Breast epithelium (tissue), 4 donors: ENCODE measurements around the gene INTS13. TPM values are rescaled to one million over a fixed set of nuclear protein-coding genes. Genes with fewer than 3 reads are reported as not detected.
"Not testable (repeated sequence)": the region's sequence is repeated elsewhere in the genome, so short reads cannot be mapped to it uniquely, and the experiment has no call there.

Experiments
- DNase-seq, 2 donors: peaks; one replicate each; pipeline ENCODE4 v3.0.0-alpha.2; 2019; ENCODE audit warnings: low spot score in 2 of 2
- H3K27ac ChIP-seq, 2 donors: fragments of 200-600 bp; sonication (generic) in 1 of 2; one replicate each; pipeline ENCODE4 v1.5.1; 2016 to 2019; ENCODE audit warnings: mild to moderate bottlenecking in 1 of 2
- H3K27me3 ChIP-seq, 2 donors: fragments of 200-600 bp; sonication (generic) in 1 of 2; one replicate each; pipeline versions ENCODE4 v1.5.1 to v1.6.0; 2017 to 2019; ENCODE audit warnings: control low read depth in 1 of 2, mild to moderate bottlenecking in 1 of 2
- H3K36me3 ChIP-seq: fragments of 200-600 bp; one replicate; pipeline ENCODE4 v1.5.1; 2019
- H3K4me1 ChIP-seq, 2 donors: fragments of 200-600 bp; sonication (generic); one replicate each; pipeline ENCODE4 v1.5.1; 2016 to 2019; ENCODE audit warnings: control low read depth in 1 of 2
- H3K4me3 ChIP-seq, 3 donors: fragments of 200-600 bp; sonication (generic); 1 replicate in 2 of 3; 2 replicates in 1 of 3; pipeline ENCODE4 v1.5.1; 2016 to 2019; ENCODE audit warnings: mild to moderate bottlenecking in 3 of 3, moderate library complexity in 2 of 3
- H3K9me3 ChIP-seq, 2 donors: fragments of 200-600 bp; sonication (generic) in 1 of 2; one replicate each; pipeline ENCODE4 v1.5.1; 2016 to 2019; ENCODE audit warnings: control low read depth in 1 of 2
- POLR2A ChIP-seq: fragments of 450-650 bp; IDR thresholded peaks from one replicate; pipeline ENCODE4 v1.6.1; 2016; ENCODE audit warnings: antibody characterized with exemption, mild to moderate bottlenecking, moderate library complexity
- POLR2AphosphoS5 ChIP-seq, 3 donors: sonication (generic); formaldehyde crosslinking; IDR thresholded peaks; one replicate each; pipeline ENCODE4 v1.6.1; 2017; ENCODE audit warnings: antibody characterized with exemption in 3 of 3
- intact Hi-C: fragments of 100-400 bp; cut with DNase I; formaldehyde crosslinking; loops from one replicate; pipeline ENCODE4 v1.15.1; 2023; ENCODE audit warnings: low total_unique reads
- total RNA-seq, 3 donors: library from RNA; depleted of rRNA; stranded (reverse); fragments of >200 nt; gene quantifications; one replicate each; pipeline ENCODE4 v1.1.0, GENCODE V29; 2016
- TF ChIP-seq, protein P1 (sequence below), 3 donors: fragments of 450-650 bp; IDR thresholded peaks; one replicate each; pipeline ENCODE4 v1.5.1; 2016 to 2017; ENCODE audit warnings: antibody characterized with exemption in 3 of 3, mild to moderate bottlenecking in 3 of 3, moderate library complexity in 3 of 3

The INTS13 gene
- total RNA-seq, 3 donors from 2014 or later, result 20.6 to 23.1 (median 21.9) TPM

DNA sequence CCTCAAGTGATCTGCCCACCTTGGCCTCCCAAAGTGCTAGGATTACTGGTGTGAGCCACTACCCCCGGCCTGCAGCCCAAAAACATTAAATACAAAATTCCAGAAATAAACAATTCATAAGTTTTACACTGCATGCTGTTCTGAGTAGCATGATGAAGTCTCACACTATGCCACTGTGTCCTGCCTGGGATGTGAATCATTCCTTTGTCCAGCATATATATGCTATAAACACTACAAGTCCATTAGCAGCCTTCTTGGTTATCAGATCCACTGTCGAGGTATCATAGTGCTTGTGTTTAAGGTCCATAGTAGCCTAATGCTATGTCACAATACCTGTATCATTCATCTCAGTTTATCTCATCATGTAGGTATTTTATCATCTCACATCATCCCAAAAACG lies 15.9 kb downstream of the INTS13 start:
- DNase-seq, result no peak
- H3K27ac ChIP-seq, result no peak overlapping the region
- TF ChIP-seq POLR2A, result no peak
- TF ChIP-seq, protein P1, sequence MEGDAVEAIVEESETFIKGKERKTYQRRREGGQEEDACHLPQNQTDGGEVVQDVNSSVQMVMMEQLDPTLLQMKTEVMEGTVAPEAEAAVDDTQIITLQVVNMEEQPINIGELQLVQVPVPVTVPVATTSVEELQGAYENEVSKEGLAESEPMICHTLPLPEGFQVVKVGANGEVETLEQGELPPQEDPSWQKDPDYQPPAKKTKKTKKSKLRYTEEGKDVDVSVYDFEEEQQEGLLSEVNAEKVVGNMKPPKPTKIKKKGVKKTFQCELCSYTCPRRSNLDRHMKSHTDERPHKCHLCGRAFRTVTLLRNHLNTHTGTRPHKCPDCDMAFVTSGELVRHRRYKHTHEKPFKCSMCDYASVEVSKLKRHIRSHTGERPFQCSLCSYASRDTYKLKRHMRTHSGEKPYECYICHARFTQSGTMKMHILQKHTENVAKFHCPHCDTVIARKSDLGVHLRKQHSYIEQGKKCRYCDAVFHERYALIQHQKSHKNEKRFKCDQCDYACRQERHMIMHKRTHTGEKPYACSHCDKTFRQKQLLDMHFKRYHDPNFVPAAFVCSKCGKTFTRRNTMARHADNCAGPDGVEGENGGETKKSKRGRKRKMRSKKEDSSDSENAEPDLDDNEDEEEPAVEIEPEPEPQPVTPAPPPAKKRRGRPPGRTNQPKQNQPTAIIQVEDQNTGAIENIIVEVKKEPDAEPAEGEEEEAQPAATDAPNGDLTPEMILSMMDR (IDR thresholded peaks at IDR 0.05), result no peak
- no peak for TF ChIP-seq POLR2AphosphoS5 (IDR thresholded peaks at IDR 0.05)
- H3K36me3 ChIP-seq, result peaks cover 6% of the 10 kb centered on the region
- no peaks in the 10 kb centered on the region for H3K9me3 ChIP-seq
- intact Hi-C loops, result no loop called here
- no peaks in the 10 kb centered on the region for H3K4me1 ChIP-seq
- no peak overlapping the region for H3K4me3 ChIP-seq
- H3K27me3 ChIP-seq, result no peaks in the 10 kb centered on the region

DNA sequence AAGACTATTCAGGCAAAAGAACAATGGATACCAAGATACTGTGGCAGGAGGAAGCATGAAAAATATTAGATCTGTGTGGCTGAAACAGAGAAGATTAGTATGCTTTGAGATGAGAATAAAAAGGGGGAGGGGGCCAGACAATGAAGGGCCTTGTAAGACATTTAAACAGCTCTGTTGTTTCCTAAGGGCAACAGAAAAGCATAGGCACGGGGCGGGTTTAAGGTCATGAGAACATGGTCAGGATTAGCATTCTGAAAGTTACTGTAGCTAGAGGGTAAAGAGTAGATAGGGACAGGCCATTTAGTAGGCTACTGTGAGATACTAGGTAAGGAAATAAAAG lies 18.6 kb downstream of the INTS13 start:
- no peaks in the 10 kb centered on the region for H3K27me3 ChIP-seq
- DNase-seq, result no peak
- H3K4me3 ChIP-seq, result no peak overlapping the region
- peaks cover 7% of the 10 kb centered on the region for H3K36me3 ChIP-seq
- no peaks in the 10 kb centered on the region for H3K4me1 ChIP-seq
- H3K9me3 ChIP-seq, result no peaks in the 10 kb centered on the region
- no peak overlapping the region for H3K27ac ChIP-seq
- TF ChIP-seq POLR2AphosphoS5 (IDR thresholded peaks at IDR 0.05) (no peak), POLR2A (no peak)
- TF ChIP-seq, protein P1 (IDR thresholded peaks at IDR 0.05), result no peak
- intact Hi-C loops, result no loop called here

DNA sequence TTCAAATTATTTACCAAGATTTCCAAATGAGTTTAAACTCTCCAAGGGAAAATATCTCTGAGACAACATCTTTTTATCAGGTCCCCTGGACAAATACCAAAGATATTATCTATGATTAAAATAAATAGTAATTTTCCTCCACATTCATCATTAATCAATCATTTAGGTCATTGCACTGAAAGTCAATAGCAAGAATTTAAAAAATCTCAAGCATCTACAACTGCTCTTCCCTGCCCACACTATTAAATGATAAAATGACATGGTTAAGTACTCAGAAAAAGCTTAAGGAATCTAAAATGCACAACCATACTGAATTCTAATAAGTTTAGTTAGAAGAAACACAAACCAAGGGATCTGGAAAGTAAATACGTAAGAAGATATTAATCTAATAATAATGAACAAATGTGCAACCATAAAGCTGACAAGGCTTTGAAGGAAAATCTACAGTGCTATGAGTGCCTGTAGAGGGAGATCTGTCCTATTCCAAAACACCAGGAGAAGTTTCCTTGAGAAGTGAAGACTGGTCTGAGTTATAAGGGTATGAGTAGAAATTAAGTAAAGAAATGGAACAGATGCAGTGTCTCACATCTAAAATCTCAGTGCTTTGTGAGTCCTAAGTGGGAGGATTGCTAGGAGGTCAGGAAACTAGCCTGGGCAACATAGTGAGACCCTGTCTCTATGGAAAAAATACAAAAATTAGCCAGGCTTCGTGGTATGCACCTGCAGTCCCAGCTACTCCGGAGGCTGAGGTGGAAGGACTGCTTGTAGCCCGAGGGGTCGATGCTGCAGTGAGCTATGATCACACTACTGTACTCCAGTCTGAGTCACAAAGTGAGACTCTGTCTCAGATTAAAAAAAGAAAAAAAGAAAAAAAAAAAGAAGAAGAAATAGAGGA lies 19.2 kb downstream of the INTS13 start:
- no peaks in the 10 kb centered on the region for H3K27me3 ChIP-seq
- TF ChIP-seq, protein P1 (IDR thresholded peaks at IDR 0.05), result peak in 1 of 3 donors; percentile 20
- TF ChIP-seq POLR2A, result no peak
- H3K36me3 ChIP-seq, result peaks cover 7% of the 10 kb centered on the region
- H3K27ac ChIP-seq, result no peak overlapping the region
- no peak overlapping the region for H3K4me3 ChIP-seq
- DNase-seq, result no peak
- H3K9me3 ChIP-seq, result no peaks in the 10 kb centered on the region
- no peaks in the 10 kb centered on the region for H3K4me1 ChIP-seq
- intact Hi-C loops, result no loop called here

DNA sequence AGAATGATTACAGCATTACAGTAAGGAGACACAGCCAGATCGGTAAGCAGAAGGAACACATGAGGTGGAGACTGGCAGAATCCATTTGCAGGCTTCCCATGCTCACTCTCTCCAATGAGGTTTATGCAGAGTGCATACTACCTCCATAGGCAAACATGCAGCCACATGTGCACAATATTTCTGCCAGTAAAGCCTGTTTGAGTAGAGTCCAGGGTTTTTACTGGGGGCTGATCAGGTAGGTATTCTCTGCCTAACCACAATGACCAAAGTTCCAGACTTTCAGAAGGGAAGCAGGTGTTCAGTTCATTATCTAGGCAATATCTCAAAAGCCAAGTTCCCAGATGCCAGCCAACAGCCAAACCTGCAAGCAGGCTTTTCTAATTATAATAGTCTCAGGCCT lies 31.1 kb downstream of the INTS13 start:
- H3K27me3 ChIP-seq, result no peaks in the 10 kb centered on the region
- H3K4me1 ChIP-seq, result no peaks in the 10 kb centered on the region
- intact Hi-C loops, result no loop called here
- TF ChIP-seq, protein P1 (IDR thresholded peaks at IDR 0.05), result no peak
- TF ChIP-seq POLR2A (no peak), POLR2AphosphoS5 (IDR thresholded peaks at IDR 0.05) (no peak)
- no peak overlapping the region for H3K27ac ChIP-seq
- H3K9me3 ChIP-seq, result peaks cover 0 to 7% of the 10 kb centered on the region in 2 donors
- no peak overlapping the region for H3K4me3 ChIP-seq
- H3K36me3 ChIP-seq, result peaks cover 7% of the 10 kb centered on the region
- DNase-seq, result no peak

DNA sequence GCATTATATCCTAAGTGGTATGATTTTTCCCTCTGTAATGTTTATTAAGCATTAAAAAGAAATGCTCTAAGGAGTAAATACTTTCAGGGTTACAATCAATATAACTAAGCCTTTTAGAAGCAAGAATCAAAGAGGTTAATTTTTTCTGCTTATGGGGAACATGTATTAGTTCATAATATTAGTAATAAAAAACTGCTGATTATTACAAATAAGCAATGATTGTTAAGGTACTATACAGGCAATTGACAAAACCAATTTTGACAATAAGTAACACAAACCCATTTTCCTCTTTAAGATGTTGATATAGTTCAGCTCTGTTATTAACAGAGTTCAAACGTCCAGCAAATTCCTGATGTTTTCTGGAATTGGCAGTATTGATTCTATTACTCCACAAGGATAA lies 31.8 kb downstream of the INTS13 start:
- no peak for DNase-seq
- intact Hi-C loops, result no loop called here
- peaks cover 7% of the 10 kb centered on the region for H3K36me3 ChIP-seq

DNA sequence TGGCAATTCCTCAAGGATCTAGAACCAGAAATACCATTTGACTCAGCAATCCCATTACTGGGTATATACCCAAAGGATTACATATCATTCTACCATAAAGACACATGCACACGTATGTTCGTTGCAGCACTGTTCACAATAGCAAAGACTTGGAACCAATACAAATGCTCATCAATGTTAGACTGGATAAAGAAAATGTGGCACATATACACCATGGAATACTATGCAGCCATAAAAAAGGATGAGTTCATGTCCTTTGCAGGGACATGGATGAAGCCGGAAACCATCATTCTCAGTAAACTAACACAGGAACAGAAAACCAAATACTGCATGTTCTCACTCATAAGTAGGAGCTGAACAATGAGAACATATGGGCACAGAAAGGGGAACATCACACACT lies 34.4 kb downstream of the INTS13 start:
- intact Hi-C loops, H3K4me3 ChIP-seq, DNase-seq, H3K27me3 ChIP-seq, H3K36me3 ChIP-seq, H3K4me1 ChIP-seq, H3K27ac ChIP-seq, H3K9me3 ChIP-seq: not testable (repeated sequence)

More for the DNA sequence above, 31.8 kb downstream of the INTS13 start:
- H3K4me3 ChIP-seq, result no peak overlapping the region
- no peak overlapping the region for H3K27ac ChIP-seq
- no peaks in the 10 kb centered on the region for H3K27me3 ChIP-seq
- H3K4me1 ChIP-seq, result no peaks in the 10 kb centered on the region
- no peak for TF ChIP-seq POLR2A
- TF ChIP-seq POLR2AphosphoS5 (IDR thresholded peaks at IDR 0.05), result no peak
- TF ChIP-seq, protein P1 (IDR thresholded peaks at IDR 0.05), result no peak
- H3K9me3 ChIP-seq, result peaks cover 0 to 7% of the 10 kb centered on the region in 2 donors
